IMR-90 (cell line): ENCODE measurements around the gene ARMH3.

Experiments
- MAFK ChIP-seq: IDR thresholded peaks from 2 replicates; pipeline ENCODE4 v1.6.1; 2012; ENCODE audit warnings: low read depth, low read length, improper control_type of control experiment
- POLR2A ChIP-seq: IDR thresholded peaks from 2 replicates; pipeline ENCODE4 v1.6.1; 2012; ENCODE audit warnings: mild to moderate bottlenecking, low read depth, low read length
- RAD21 ChIP-seq: IDR thresholded peaks from 2 replicates; pipeline ENCODE4 v1.6.1; 2012; ENCODE audit warnings: low read length, improper control_type of control experiment
- RFX5 ChIP-seq: IDR thresholded peaks from 2 replicates; pipeline ENCODE4 v1.8.0; 2012; ENCODE audit warnings: low read depth, mild to moderate bottlenecking, low read length, moderate library complexity
- TF ChIP-seq, protein P1 (sequence below): conservative IDR thresholded peaks from 2 replicates; pipeline ENCODE4 v1.5.1; 2012; ENCODE audit warnings: mild to moderate bottlenecking, low read depth, low read length, improper control_type of control experiment
- TF ChIP-seq, protein P2 (sequence below): fragments of 150-350 bp; IDR thresholded peaks from 2 replicates; pipeline ENCODE4 v1.6.1; 2017; ENCODE audit warnings: mild to moderate bottlenecking, antibody characterized with exemption, low read length, low read depth

DNA sequence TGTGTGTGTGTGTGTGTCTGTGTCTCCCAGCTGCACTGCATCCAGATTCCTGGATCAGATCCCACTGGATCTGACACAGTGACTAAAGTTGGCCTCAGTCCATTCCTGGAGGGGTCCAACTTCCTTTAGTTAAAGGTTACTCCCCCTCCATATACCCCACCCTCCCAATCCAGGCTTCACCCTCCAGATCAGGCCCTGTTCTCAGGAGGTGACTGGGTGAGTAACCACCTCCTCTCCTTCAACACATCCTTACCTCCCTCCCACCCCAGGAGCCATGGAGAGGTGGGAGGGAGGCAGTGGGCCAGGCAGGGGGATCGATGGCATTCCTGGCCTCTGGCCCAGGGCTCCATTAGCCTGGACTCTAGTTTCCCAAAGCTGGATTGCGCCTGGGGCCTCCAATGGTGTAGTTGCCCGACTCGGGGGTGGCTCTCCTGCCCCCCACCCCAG is 223.6 kb downstream of the ARMH3 start:
- TF ChIP-seq POLR2A (no peak), RFX5 (no peak), RAD21 (no peak), MAFK (no peak)
- TF ChIP-seq, protein P1, sequence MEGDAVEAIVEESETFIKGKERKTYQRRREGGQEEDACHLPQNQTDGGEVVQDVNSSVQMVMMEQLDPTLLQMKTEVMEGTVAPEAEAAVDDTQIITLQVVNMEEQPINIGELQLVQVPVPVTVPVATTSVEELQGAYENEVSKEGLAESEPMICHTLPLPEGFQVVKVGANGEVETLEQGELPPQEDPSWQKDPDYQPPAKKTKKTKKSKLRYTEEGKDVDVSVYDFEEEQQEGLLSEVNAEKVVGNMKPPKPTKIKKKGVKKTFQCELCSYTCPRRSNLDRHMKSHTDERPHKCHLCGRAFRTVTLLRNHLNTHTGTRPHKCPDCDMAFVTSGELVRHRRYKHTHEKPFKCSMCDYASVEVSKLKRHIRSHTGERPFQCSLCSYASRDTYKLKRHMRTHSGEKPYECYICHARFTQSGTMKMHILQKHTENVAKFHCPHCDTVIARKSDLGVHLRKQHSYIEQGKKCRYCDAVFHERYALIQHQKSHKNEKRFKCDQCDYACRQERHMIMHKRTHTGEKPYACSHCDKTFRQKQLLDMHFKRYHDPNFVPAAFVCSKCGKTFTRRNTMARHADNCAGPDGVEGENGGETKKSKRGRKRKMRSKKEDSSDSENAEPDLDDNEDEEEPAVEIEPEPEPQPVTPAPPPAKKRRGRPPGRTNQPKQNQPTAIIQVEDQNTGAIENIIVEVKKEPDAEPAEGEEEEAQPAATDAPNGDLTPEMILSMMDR, result no peak
- TF ChIP-seq, protein P2, sequence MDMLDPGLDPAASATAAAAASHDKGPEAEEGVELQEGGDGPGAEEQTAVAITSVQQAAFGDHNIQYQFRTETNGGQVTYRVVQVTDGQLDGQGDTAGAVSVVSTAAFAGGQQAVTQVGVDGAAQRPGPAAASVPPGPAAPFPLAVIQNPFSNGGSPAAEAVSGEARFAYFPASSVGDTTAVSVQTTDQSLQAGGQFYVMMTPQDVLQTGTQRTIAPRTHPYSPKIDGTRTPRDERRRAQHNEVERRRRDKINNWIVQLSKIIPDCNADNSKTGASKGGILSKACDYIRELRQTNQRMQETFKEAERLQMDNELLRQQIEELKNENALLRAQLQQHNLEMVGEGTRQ, result no peak
